HUES6 (cell line): ENCODE data around the gene CCDC33.

Experiments
- H3K27ac ChIP-seq: 2 replicates; pipeline ENCODE4 v1.7.0; 2013; ENCODE audit warnings: low read depth, mild to moderate bottlenecking, low read length, inconsistent platforms
- H3K27me3 ChIP-seq: 2 replicates; pipeline ENCODE4 v1.6.1; 2013; ENCODE audit warnings: low read length; ENCODE audit not compliant: control insufficient read depth, insufficient read depth
- H3K36me3 ChIP-seq: 2 replicates; pipeline ENCODE4 v1.6.1; 2013; ENCODE audit warnings: low read length; ENCODE audit not compliant: control insufficient read depth, insufficient read depth
- H3K4me1 ChIP-seq: 2 replicates; pipeline ENCODE4 v1.6.1; 2013; ENCODE audit warnings: low read length; ENCODE audit not compliant: control insufficient read depth, insufficient read depth
- H3K4me3 ChIP-seq: 2 replicates; pipeline ENCODE4 v1.5.1; 2013; ENCODE audit warnings: low read depth, low read length
- H3K9ac ChIP-seq: one replicate; pipeline ENCODE4 v1.6.1; 2013; ENCODE audit warnings: mild to moderate bottlenecking, low read length
- H3K9me3 ChIP-seq: 2 replicates; pipeline ENCODE4 v1.6.1; 2013; ENCODE audit warnings: low read depth, low read length; ENCODE audit not compliant: control insufficient read depth, insufficient read depth

CCDC33 gene

DNA sequence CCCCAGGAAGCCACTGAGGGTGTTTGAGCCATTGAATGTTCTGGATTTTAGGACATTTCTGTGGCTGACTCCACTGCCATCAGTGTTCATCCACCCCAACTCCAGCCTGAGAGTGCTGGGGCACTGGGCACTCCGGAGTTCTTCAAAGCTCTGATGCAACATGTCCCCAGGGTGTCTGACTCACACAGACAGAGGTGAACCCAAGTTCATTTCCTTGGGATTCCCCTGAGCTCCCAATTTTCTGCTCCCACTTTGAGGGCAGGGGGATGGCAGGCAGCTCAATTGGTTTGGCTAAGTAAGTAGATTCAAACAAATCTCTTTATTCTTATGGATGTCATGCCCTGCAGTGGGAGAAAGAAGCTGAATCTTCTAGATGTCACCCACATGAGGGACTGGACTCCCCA is 35.7 kb upstream of the CCDC33 start:
- 0 out of 2 replicates have a peak overlapping the region, but pooled peaks have one; percentile 13 for H3K4me3 ChIP-seq
- peaks cover 42% of the 10 kb centered on the region for H3K4me1 ChIP-seq
- no peak overlapping the region for H3K27ac ChIP-seq
- no peaks in the 10 kb centered on the region for H3K9me3 ChIP-seq
- peaks cover 4% of the 10 kb centered on the region; the same call in 1 of the 2 replicates for H3K36me3 ChIP-seq
- H3K9ac ChIP-seq, result no peak overlapping the region
- no peaks in the 10 kb centered on the region for H3K27me3 ChIP-seq

- H3K9ac ChIP-seq, result peak overlapping the region; percentile 12
- no peak overlapping the region for H3K27ac ChIP-seq
- H3K9me3 ChIP-seq, result no peaks in the 10 kb centered on the region
- H3K27me3 ChIP-seq, result no peaks in the 10 kb centered on the region
- peaks cover 2% of the 10 kb centered on the region; the same call in 1 of the 2 replicates for H3K36me3 ChIP-seq
- peak overlapping the region; percentile 13; the same call in 1 of the 2 replicates for H3K4me3 ChIP-seq
- peaks cover 45% of the 10 kb centered on the region for H3K4me1 ChIP-seq
Measured at GRCh38 chr15:74200871-74201419, 35.2 kb upstream of the CCDC33 start.

- peak overlapping the region; percentile 55 for H3K4me3 ChIP-seq
- peak overlapping the region; percentile 53 for H3K9ac ChIP-seq
- no peaks in the 10 kb centered on the region for H3K9me3 ChIP-seq
- H3K27me3 ChIP-seq, result no peaks in the 10 kb centered on the region
- peak overlapping the region; percentile 8; the same call in 1 of the 2 replicates for H3K27ac ChIP-seq
- H3K4me1 ChIP-seq, result peaks cover 45% of the 10 kb centered on the region
- peaks cover 2% of the 10 kb centered on the region; the same call in 1 of the 2 replicates for H3K36me3 ChIP-seq
Measured at GRCh38 chr15:74201710-74202420, 34.3 kb upstream of the CCDC33 start.

GRCh38 chr15:74202452-74203401 is 33.4 kb upstream of the CCDC33 start, which contains the start of gene STRA6:
STRA6 (minus strand) TSS chr15:74202787; CDS start chr15:74202267, 520 bp downstream.
- H3K4me3 ChIP-seq, result peak within 1 kb of the TSS; percentile 55
- peak within 1 kb of the TSS; percentile 18; the same call in 1 of the 2 replicates for H3K27ac ChIP-seq
- no peaks in the 10 kb centered on the region for H3K27me3 ChIP-seq
- H3K36me3 ChIP-seq, result peaks cover 2% of the 10 kb centered on the region; the same call in 1 of the 2 replicates
- no peaks in the 10 kb centered on the region for H3K9me3 ChIP-seq
- peaks cover 45% of the 10 kb centered on the region for H3K4me1 ChIP-seq
- peak within 1 kb of the TSS; percentile 53 for H3K9ac ChIP-seq

- H3K4me3 ChIP-seq, result peak overlapping the region; percentile 55
- H3K4me1 ChIP-seq, result peaks cover 55% of the 10 kb centered on the region
- no peaks in the 10 kb centered on the region; the same call in 1 of the 2 replicates for H3K27me3 ChIP-seq
- H3K27ac ChIP-seq, result peak overlapping the region; percentile 18; the same call in 1 of the 2 replicates
- no peaks in the 10 kb centered on the region for H3K36me3 ChIP-seq
- H3K9me3 ChIP-seq, result no peaks in the 10 kb centered on the region
- peak overlapping the region; percentile 53 for H3K9ac ChIP-seq
Measured at GRCh38 chr15:74203914-74204431, 32.2 kb upstream of the CCDC33 start.

- Histone ChIP-seq H3K27ac (no peak overlapping the region), H3K4me1 (peaks cover 66% of the 10 kb centered on the region), H3K9ac (no peak overlapping the region), H3K27me3 (no peaks in the 10 kb centered on the region; the same call in 1 of the 2 replicates), H3K4me3 (no peak overlapping the region), H3K9me3 (no peaks in the 10 kb centered on the region), H3K36me3 (no peaks in the 10 kb centered on the region)
Measured at GRCh38 chr15:74205582-74205947, 30.6 kb upstream of the CCDC33 start.

DNA sequence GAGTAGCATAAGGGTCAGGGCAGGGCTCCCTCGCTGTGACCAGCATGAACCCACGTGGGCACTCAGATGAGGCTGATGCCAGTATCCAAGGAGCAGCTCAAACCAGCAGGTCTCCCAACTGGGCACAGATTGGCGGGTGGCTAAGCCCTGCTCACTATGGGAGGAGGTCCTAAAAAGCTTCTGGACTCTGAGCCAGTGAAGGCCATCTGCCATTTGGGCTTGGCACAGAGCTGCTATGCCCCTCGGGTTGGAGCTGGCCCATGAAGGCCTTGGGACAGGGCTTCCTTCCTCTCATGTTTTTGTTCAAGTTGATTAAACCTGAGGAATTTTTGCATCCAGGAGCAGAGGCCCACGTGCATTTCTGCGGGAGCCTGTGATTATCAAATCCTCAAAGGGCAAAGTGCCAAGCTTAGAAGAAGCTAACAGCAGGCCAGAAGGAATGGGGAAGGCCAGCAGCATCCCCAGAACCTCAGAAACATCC is 29.3 kb upstream of the CCDC33 start:
- no peak overlapping the region for H3K9ac ChIP-seq
- H3K4me3 ChIP-seq, result no peak overlapping the region
- no peaks in the 10 kb centered on the region for H3K36me3 ChIP-seq
- H3K9me3 ChIP-seq, result no peaks in the 10 kb centered on the region
- H3K27me3 ChIP-seq, result no peaks in the 10 kb centered on the region; the same call in 1 of the 2 replicates
- H3K4me1 ChIP-seq, result peaks cover 61% of the 10 kb centered on the region
- H3K27ac ChIP-seq, result no peak overlapping the region

- Histone ChIP-seq H3K36me3 (no peaks in the 10 kb centered on the region), H3K4me1 (peaks cover 63% of the 10 kb centered on the region), H3K27ac (no peak overlapping the region), H3K9ac (no peak overlapping the region), H3K27me3 (no peaks in the 10 kb centered on the region; the same call in 1 of the 2 replicates), H3K9me3 (no peaks in the 10 kb centered on the region), H3K4me3 (no peak overlapping the region)
Measured at GRCh38 chr15:74207652-74208440, 28.3 kb upstream of the CCDC33 start.

- Histone ChIP-seq H3K4me1 (peaks cover 63% of the 10 kb centered on the region), H3K4me3 (peak overlapping the region; percentile 4; the same call in 1 of the 2 replicates), H3K27me3 (no peaks in the 10 kb centered on the region; the same call in 1 of the 2 replicates), H3K9me3 (no peaks in the 10 kb centered on the region), H3K9ac (no peak overlapping the region), H3K27ac (peak overlapping the region; percentile 10; the same call in 1 of the 2 replicates), H3K36me3 (no peaks in the 10 kb centered on the region)
Measured at GRCh38 chr15:74208496-74208895, 27.6 kb upstream of the CCDC33 start.
